Tibial nerve (tissue), 3 donors: ENCODE measurements around the gene MSRB1.

ENCODE experiments used
- POLR2A ChIP-seq, 2 donors: fragments of 450-650 bp; IDR thresholded peaks; one replicate each; pipeline ENCODE4 v1.6.1; 2017; ENCODE audit warnings: antibody characterized with exemption in 2 of 2, mild to moderate bottlenecking in 2 of 2, moderate library complexity in 2 of 2
- TF ChIP-seq, protein P1 (sequence below), 5 experiments: fragments of 200-600 bp in 3 of 5; fragments of 450-650 bp in 2 of 5; sonication (generic) in 3 of 5; IDR thresholded peaks; one replicate each; pipeline ENCODE4 v1.5.1; 2016 to 2019; ENCODE audit warnings: antibody characterized with exemption in 5 of 5, mild to moderate bottlenecking in 3 of 5, moderate library complexity in 2 of 5

DNA sequence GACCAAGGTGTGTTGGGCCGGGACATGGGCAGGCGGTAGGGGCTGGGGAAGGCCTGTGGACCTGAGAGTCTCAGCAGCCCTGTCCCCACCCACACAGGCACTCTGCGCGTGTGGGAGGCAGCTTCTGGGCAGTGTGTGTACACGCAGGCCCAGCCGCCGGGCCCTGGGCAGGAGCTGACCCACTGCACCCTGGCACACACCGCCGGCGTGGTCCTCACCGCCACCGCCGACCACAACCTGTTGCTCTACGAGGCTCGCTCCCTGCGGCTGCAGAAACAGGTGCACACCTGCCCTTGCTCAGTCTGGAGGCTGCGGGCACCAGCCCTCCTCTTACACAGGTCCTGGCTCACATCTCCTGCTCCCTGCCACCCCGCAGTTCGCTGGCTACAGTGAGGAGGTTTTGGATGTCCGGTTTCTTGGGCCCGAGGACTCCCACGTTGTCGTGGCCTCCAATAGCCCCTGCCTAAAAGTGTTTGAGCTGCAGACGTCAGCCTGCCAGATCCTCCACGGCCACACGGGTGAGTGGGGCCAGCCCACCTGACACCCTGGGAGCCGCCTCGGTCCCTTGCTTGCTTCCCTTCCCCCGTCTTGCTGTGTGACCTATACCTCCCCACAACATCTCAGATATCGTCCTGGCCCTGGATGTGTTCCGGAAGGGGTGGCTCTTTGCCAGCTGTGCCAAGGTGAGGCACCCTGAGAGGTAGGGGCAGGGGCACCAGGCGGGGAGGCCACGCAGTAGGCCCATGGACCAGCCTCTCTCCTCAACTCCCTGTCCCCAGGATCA, 32.6 kb upstream of the MSRB1 start:
- TF ChIP-seq, protein P1, sequence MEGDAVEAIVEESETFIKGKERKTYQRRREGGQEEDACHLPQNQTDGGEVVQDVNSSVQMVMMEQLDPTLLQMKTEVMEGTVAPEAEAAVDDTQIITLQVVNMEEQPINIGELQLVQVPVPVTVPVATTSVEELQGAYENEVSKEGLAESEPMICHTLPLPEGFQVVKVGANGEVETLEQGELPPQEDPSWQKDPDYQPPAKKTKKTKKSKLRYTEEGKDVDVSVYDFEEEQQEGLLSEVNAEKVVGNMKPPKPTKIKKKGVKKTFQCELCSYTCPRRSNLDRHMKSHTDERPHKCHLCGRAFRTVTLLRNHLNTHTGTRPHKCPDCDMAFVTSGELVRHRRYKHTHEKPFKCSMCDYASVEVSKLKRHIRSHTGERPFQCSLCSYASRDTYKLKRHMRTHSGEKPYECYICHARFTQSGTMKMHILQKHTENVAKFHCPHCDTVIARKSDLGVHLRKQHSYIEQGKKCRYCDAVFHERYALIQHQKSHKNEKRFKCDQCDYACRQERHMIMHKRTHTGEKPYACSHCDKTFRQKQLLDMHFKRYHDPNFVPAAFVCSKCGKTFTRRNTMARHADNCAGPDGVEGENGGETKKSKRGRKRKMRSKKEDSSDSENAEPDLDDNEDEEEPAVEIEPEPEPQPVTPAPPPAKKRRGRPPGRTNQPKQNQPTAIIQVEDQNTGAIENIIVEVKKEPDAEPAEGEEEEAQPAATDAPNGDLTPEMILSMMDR (IDR thresholded peaks at IDR 0.05): no peak
- TF ChIP-seq POLR2A (IDR thresholded peaks at IDR 0.05): no peak
